Measurements from ENCODE around the gene GEMIN2.
"Not testable (repeated sequence)": the region's sequence is repeated elsewhere in the genome, so short reads cannot be mapped to it uniquely, and the experiment has no call there.

Gene GEMIN2

GRCh38 chr14:39114073-39114838, at the start of gene GEMIN2:
Gene GEMIN2 (plus strand): TSS chr14:39114323. CDS start chr14:39114339, 16 bp downstream.
- H3K36me3 ChIP-seq (ENCODE audit: control insufficient read depth, insufficient read depth, low read length): peaks cover 27% of the 10 kb centered on the region
- H3K9me3 ChIP-seq (ENCODE audit: control insufficient read depth, insufficient read depth, low read depth, low read length): no peaks in the 10 kb centered on the region
- H3K27me3 ChIP-seq (ENCODE audit: control insufficient read depth, insufficient read depth, low read length): no peaks in the 10 kb centered on the region
- peaks cover 7% of the 10 kb centered on the region; the same call in 1 of the 2 replicates for H3K4me1 ChIP-seq (ENCODE audit: control insufficient read depth, insufficient read depth, low read length)
- H3K27ac ChIP-seq (ENCODE audit: low read depth, low read length): peak within 1 kb of the TSS; percentile 54; the same call in 1 of the 2 replicates
- H3K9ac ChIP-seq (ENCODE audit: low read length): peak within 1 kb of the TSS; percentile 78
- H3K4me3 ChIP-seq (ENCODE audit: low read depth, low read length): peak within 1 kb of the TSS; percentile 83

- not testable (repeated sequence) for H3K4me1 ChIP-seq (ENCODE audit: control insufficient read depth, insufficient read depth, low read length); H3K27me3 ChIP-seq (ENCODE audit: control insufficient read depth, insufficient read depth, low read length); H3K4me3 ChIP-seq (ENCODE audit: low read depth, low read length); H3K9ac ChIP-seq (ENCODE audit: low read length); H3K27ac ChIP-seq (ENCODE audit: low read depth, low read length); H3K9me3 ChIP-seq (ENCODE audit: control insufficient read depth, insufficient read depth, low read depth, low read length)
- peaks cover 75% of the 10 kb centered on the region for H3K36me3 ChIP-seq (ENCODE audit: control insufficient read depth, insufficient read depth, low read length)
These were observed 44.8 kb upstream of the GEMIN2 start for GRCh38 chr14:39069169-39069805.

- H3K27me3 ChIP-seq (ENCODE audit: control insufficient read depth, insufficient read depth, low read length): no peaks in the 10 kb centered on the region
- H3K4me3 ChIP-seq (ENCODE audit: low read depth, low read length): no peak overlapping the region
- H3K9ac ChIP-seq (ENCODE audit: low read length): no peak overlapping the region
- H3K36me3 ChIP-seq (ENCODE audit: control insufficient read depth, insufficient read depth, low read length): peaks cover 75% of the 10 kb centered on the region
- no peak overlapping the region for H3K27ac ChIP-seq (ENCODE audit: low read depth, low read length)
- H3K9me3 ChIP-seq (ENCODE audit: control insufficient read depth, insufficient read depth, low read depth, low read length): no peaks in the 10 kb centered on the region
- H3K4me1 ChIP-seq (ENCODE audit: control insufficient read depth, insufficient read depth, low read length): no peaks in the 10 kb centered on the region
These were observed 44.2 kb upstream of the GEMIN2 start for GRCh38 chr14:39069923-39070322.

- H3K4me1 ChIP-seq (ENCODE audit: control insufficient read depth, insufficient read depth, low read length): no peaks in the 10 kb centered on the region
- no peak overlapping the region for H3K4me3 ChIP-seq (ENCODE audit: low read depth, low read length)
- peaks cover 77% of the 10 kb centered on the region for H3K36me3 ChIP-seq (ENCODE audit: control insufficient read depth, insufficient read depth, low read length)
- H3K9me3 ChIP-seq (ENCODE audit: control insufficient read depth, insufficient read depth, low read depth, low read length): no peaks in the 10 kb centered on the region
- no peak overlapping the region for H3K9ac ChIP-seq (ENCODE audit: low read length)
- no peaks in the 10 kb centered on the region for H3K27me3 ChIP-seq (ENCODE audit: control insufficient read depth, insufficient read depth, low read length)
- no peak overlapping the region for H3K27ac ChIP-seq (ENCODE audit: low read depth, low read length)
These were observed 43.0 kb upstream of the GEMIN2 start for GRCh38 chr14:39071096-39071495.

GRCh38 chr14:39080886-39081285, 33.2 kb upstream of the GEMIN2 start:
- Histone ChIP-seq H3K4me1 (ENCODE audit: control insufficient read depth, insufficient read depth, low read length) (no peaks in the 10 kb centered on the region), H3K36me3 (ENCODE audit: control insufficient read depth, insufficient read depth, low read length) (peaks cover 68% of the 10 kb centered on the region), H3K27ac (ENCODE audit: low read depth, low read length) (no peak overlapping the region), H3K27me3 (ENCODE audit: control insufficient read depth, insufficient read depth, low read length) (no peaks in the 10 kb centered on the region), H3K9me3 (ENCODE audit: control insufficient read depth, insufficient read depth, low read depth, low read length) (no peaks in the 10 kb centered on the region), H3K9ac (ENCODE audit: low read length) (no peak overlapping the region), H3K4me3 (ENCODE audit: low read depth, low read length) (no peak overlapping the region)

GRCh38 chr14:39083127-39083526, 31.0 kb upstream of the GEMIN2 start:
- Histone ChIP-seq H3K27me3 (ENCODE audit: control insufficient read depth, insufficient read depth, low read length) (no peaks in the 10 kb centered on the region), H3K4me1 (ENCODE audit: control insufficient read depth, insufficient read depth, low read length) (no peaks in the 10 kb centered on the region), H3K4me3 (ENCODE audit: low read depth, low read length) (no peak overlapping the region), H3K9me3 (ENCODE audit: control insufficient read depth, insufficient read depth, low read depth, low read length) (no peaks in the 10 kb centered on the region), H3K36me3 (ENCODE audit: control insufficient read depth, insufficient read depth, low read length) (peaks cover 76% of the 10 kb centered on the region), H3K9ac (ENCODE audit: low read length) (no peak overlapping the region), H3K27ac (ENCODE audit: low read depth, low read length) (no peak overlapping the region)

GRCh38 chr14:39085933-39086332, 28.2 kb upstream of the GEMIN2 start:
- no peaks in the 10 kb centered on the region for H3K4me1 ChIP-seq (ENCODE audit: control insufficient read depth, insufficient read depth, low read length)
- H3K9me3 ChIP-seq (ENCODE audit: control insufficient read depth, insufficient read depth, low read depth, low read length): no peaks in the 10 kb centered on the region
- no peak overlapping the region for H3K9ac ChIP-seq (ENCODE audit: low read length)
- H3K27me3 ChIP-seq (ENCODE audit: control insufficient read depth, insufficient read depth, low read length): no peaks in the 10 kb centered on the region
- H3K27ac ChIP-seq (ENCODE audit: low read depth, low read length): no peak overlapping the region
- peaks cover 82% of the 10 kb centered on the region for H3K36me3 ChIP-seq (ENCODE audit: control insufficient read depth, insufficient read depth, low read length)
- H3K4me3 ChIP-seq (ENCODE audit: low read depth, low read length): no peak overlapping the region

- no peak overlapping the region for H3K27ac ChIP-seq (ENCODE audit: low read depth, low read length)
- H3K9ac ChIP-seq (ENCODE audit: low read length): no peak overlapping the region
- no peak overlapping the region for H3K4me3 ChIP-seq (ENCODE audit: low read depth, low read length)
- H3K4me1 ChIP-seq (ENCODE audit: control insufficient read depth, insufficient read depth, low read length): no peaks in the 10 kb centered on the region
- H3K36me3 ChIP-seq (ENCODE audit: control insufficient read depth, insufficient read depth, low read length): peaks cover 87% of the 10 kb centered on the region
- no peaks in the 10 kb centered on the region for H3K27me3 ChIP-seq (ENCODE audit: control insufficient read depth, insufficient read depth, low read length)
- no peaks in the 10 kb centered on the region for H3K9me3 ChIP-seq (ENCODE audit: control insufficient read depth, insufficient read depth, low read depth, low read length)
These were observed 26.6 kb upstream of the GEMIN2 start for GRCh38 chr14:39087493-39087892.

GRCh38 chr14:39090548-39091111, 23.5 kb upstream of the GEMIN2 start:
- H3K27ac ChIP-seq (ENCODE audit: low read depth, low read length): no peak overlapping the region
- peaks cover 91% of the 10 kb centered on the region for H3K36me3 ChIP-seq (ENCODE audit: control insufficient read depth, insufficient read depth, low read length)
- no peak overlapping the region for H3K9ac ChIP-seq (ENCODE audit: low read length)
- no peak overlapping the region for H3K4me3 ChIP-seq (ENCODE audit: low read depth, low read length)
- H3K4me1 ChIP-seq (ENCODE audit: control insufficient read depth, insufficient read depth, low read length): no peaks in the 10 kb centered on the region
- no peaks in the 10 kb centered on the region for H3K27me3 ChIP-seq (ENCODE audit: control insufficient read depth, insufficient read depth, low read length)
- no peaks in the 10 kb centered on the region for H3K9me3 ChIP-seq (ENCODE audit: control insufficient read depth, insufficient read depth, low read depth, low read length)

GRCh38 chr14:39091716-39092115, 22.4 kb upstream of the GEMIN2 start:
- H3K27me3 ChIP-seq (ENCODE audit: control insufficient read depth, insufficient read depth, low read length): no peaks in the 10 kb centered on the region
- no peak overlapping the region for H3K9ac ChIP-seq (ENCODE audit: low read length)
- H3K4me3 ChIP-seq (ENCODE audit: low read depth, low read length): no peak overlapping the region
- H3K27ac ChIP-seq (ENCODE audit: low read depth, low read length): no peak overlapping the region
- H3K4me1 ChIP-seq (ENCODE audit: control insufficient read depth, insufficient read depth, low read length): no peaks in the 10 kb centered on the region
- no peaks in the 10 kb centered on the region for H3K9me3 ChIP-seq (ENCODE audit: control insufficient read depth, insufficient read depth, low read depth, low read length)
- peaks cover 84% of the 10 kb centered on the region for H3K36me3 ChIP-seq (ENCODE audit: control insufficient read depth, insufficient read depth, low read length)

GRCh38 chr14:39094515-39094914, 19.6 kb upstream of the GEMIN2 start:
- Histone ChIP-seq H3K4me3 (ENCODE audit: low read depth, low read length) (no peak overlapping the region), H3K36me3 (ENCODE audit: control insufficient read depth, insufficient read depth, low read length) (peaks cover 64% of the 10 kb centered on the region), H3K9ac (ENCODE audit: low read length) (no peak overlapping the region), H3K9me3 (ENCODE audit: control insufficient read depth, insufficient read depth, low read depth, low read length) (no peaks in the 10 kb centered on the region), H3K27ac (ENCODE audit: low read depth, low read length) (no peak overlapping the region), H3K27me3 (ENCODE audit: control insufficient read depth, insufficient read depth, low read length) (no peaks in the 10 kb centered on the region), H3K4me1 (ENCODE audit: control insufficient read depth, insufficient read depth, low read length) (peaks cover 5% of the 10 kb centered on the region; the same call in 1 of the 2 replicates)
